NCI-H1417 (cell line): ENCODE results near the gene SLC35B4.
A peak's percentile ranks its signal among the peaks of the same experiment; 100 is the strongest.

Experiments
- DNase-seq, 3 experiments: peaks; one replicate each; lab custom pipeline; 2025; lab: John Stamatoyannopoulos, UW

The SLC35B4 gene

GRCh38 chr7:134290286-134290685 lies 26.4 kb downstream of the SLC35B4 start:
- DNase-seq: no peak

- no peak for DNase-seq
Observed at GRCh38 chr7:134289841-134290240, 26.9 kb downstream of the SLC35B4 start.

GRCh38 chr7:134289423-134289822 lies 27.3 kb downstream of the SLC35B4 start:
- no peak for DNase-seq

- peak in 2 of 3 experiments; percentile 6 to 48 for DNase-seq
Observed at GRCh38 chr7:134287916-134288659, 28.6 kb downstream of the SLC35B4 start.

- DNase-seq: no peak
Observed at GRCh38 chr7:134284952-134285351, 31.8 kb downstream of the SLC35B4 start.

GRCh38 chr7:134284011-134284410 lies 32.7 kb downstream of the SLC35B4 start:
- peak in 1 of 3 experiments; percentile 20 for DNase-seq

- DNase-seq: no peak
Observed at GRCh38 chr7:134280508-134280907, 36.2 kb downstream of the SLC35B4 start.

GRCh38 chr7:134279898-134280297 lies 36.8 kb downstream of the SLC35B4 start:
- no peak for DNase-seq

- DNase-seq: no peak
Observed at GRCh38 chr7:134279336-134279735, 37.4 kb downstream of the SLC35B4 start.

- DNase-seq: no peak
Observed at GRCh38 chr7:134278502-134279153, 38.1 kb downstream of the SLC35B4 start.

GRCh38 chr7:134276951-134277350 lies 39.8 kb downstream of the SLC35B4 start:
- no peak for DNase-seq

- DNase-seq: no peak
Observed at GRCh38 chr7:134262322-134262721, 54.4 kb downstream of the SLC35B4 start.

GRCh38 chr7:134255814-134256213 lies 60.9 kb downstream of the SLC35B4 start:
- DNase-seq: no peak

GRCh38 chr7:134254311-134254710 lies 62.4 kb downstream of the SLC35B4 start:
- DNase-seq: peak in 2 of 3 experiments; percentile 13 to 50

- DNase-seq: no peak
Observed at GRCh38 chr7:134248196-134248595, 68.5 kb downstream of the SLC35B4 start.

- peak in 1 of 3 experiments; percentile 48 for DNase-seq
Observed at GRCh38 chr7:134246761-134247160, 70.0 kb downstream of the SLC35B4 start.

GRCh38 chr7:134246347-134246746 lies 70.4 kb downstream of the SLC35B4 start:
- peak in 1 of 3 experiments; percentile 48 for DNase-seq

- no peak for DNase-seq
Observed at GRCh38 chr7:134245253-134245652, 71.5 kb downstream of the SLC35B4 start.
